ENCODE measurements around the gene ELMO1. TPM values are rescaled to one million over a fixed set of nuclear protein-coding genes. Genes with fewer than 3 reads are reported as not detected.

Gene ELMO1
- polyA plus RNA-seq, 3 donors = 11.0 to 14.4 (median 13.3) TPM

GRCh38 chr7:36870625-36871354 lies 577.9 kb downstream of the ELMO1 start:
- no peak for DNase-seq (ENCODE audit: low read depth in 3 of 3, low spot score in 2 of 3)

DNA sequence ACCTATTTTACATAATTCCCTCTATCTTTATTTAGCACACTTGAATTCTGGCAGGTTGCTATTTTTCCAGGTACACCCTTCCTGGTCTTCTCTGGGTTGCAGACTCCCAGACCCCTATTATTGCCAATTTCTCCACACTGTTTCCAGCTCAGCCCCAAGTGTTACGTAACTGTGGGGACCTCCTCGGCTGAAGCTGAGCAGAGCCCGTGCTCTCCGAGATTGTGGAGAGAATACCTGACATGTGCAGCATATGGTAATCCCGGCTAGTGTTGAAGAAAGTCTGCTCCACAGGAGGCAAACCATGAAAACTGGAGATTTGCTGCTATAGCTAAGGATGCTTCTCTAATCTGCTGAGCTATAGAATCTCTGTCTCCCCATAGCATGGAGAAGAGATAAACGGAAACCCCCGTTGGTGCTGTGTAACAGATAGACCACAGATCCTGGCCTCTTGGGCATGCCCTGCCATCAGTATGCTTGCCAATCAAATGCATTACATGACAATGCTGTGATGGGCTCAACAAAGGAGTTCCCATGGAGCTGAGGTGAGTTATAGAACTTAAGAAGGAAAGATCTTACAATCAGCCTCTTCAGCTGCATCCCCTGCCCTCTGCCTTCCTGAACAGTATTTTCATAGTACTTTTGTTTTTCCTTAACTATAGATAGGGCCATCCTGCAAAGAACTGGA lies 579.8 kb downstream of the ELMO1 start:
- no peak for DNase-seq (ENCODE audit: low read depth in 3 of 3, low spot score in 2 of 3)

GRCh38 chr7:36865019-36865418 lies 583.6 kb downstream of the ELMO1 start:
- no peak for DNase-seq (ENCODE audit: low read depth in 3 of 3, low spot score in 2 of 3)

- no peak for DNase-seq (ENCODE audit: low read depth in 3 of 3, low spot score in 2 of 3)
These were observed 584.6 kb downstream of the ELMO1 start for GRCh38 chr7:36863901-36864701.

DNA sequence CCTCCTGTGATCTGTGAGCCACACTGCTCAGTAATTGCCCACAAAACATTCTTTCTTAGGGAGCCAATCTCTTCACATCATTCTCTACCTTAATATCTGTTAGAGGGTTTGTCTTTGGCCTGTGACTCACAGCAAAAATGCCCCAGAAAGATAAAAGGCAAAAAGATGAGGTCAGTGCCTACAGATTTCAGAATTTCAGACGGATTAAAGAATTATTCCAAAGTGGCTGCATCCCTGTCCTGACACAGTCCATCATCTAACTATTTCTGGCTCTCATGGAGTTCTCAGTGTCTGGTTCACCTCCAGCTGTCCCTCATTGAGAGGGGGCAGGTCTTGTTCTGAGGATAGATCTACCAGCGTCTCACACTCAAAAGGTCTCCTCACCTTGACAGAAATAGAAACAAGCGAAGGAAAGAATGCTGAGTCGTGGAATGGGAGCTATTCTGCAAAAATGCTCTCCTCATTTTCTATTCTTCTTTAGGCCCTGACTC lies 585.8 kb downstream of the ELMO1 start:
- DNase-seq (ENCODE audit: low read depth in 3 of 3, low spot score in 2 of 3) = no peak

- DNase-seq (ENCODE audit: low read depth in 3 of 3, low spot score in 2 of 3) = no peak
These were observed 587.0 kb downstream of the ELMO1 start for GRCh38 chr7:36861656-36862055.

GRCh38 chr7:36860681-36861080 lies 588.0 kb downstream of the ELMO1 start:
- DNase-seq (ENCODE audit: low read depth in 3 of 3, low spot score in 2 of 3) = no peak

DNA sequence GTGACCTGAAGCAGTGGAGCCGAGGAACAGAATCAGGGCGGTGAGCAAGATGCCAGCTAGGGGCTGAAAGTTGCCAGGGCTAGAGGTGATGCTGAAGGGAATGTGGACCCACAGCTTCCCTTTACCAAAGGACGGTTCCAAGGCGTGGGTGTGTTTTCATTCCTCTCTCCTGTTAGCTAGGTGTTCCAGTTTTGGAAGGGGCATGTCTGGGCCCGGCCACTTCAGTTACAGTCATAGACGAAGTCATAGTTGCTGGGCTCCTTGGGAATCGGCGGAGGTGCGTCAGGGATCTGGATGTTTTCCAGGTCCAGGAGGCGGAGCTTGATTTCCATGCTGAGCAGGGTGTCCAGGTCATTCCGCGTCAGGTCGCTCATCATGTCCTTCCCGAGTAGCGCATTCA lies 593.3 kb downstream of the ELMO1 start:
- no peak for DNase-seq (ENCODE audit: low read depth in 3 of 3, low spot score in 2 of 3)

DNA sequence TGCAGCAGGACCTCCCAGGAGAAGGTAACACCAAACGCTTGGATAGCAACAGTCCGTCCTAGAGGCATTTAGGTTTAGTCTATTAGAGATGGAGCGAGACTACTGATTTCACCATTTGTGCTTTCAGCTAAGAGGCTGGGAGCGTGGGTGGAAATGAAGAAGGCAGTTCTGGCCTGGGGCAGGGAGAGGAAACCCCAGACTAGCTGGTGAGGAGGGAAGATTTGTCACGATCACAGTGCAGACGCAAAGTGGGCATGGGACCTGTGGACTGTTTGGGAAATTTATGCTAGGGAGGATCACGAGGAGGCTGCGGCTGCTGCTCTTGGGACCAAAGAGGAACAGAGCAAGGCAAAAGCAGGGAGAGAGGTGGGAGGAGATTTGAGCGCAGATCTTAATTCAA lies 594.0 kb downstream of the ELMO1 start:
- DNase-seq (ENCODE audit: low read depth in 3 of 3, low spot score in 2 of 3) = no peak

DNA sequence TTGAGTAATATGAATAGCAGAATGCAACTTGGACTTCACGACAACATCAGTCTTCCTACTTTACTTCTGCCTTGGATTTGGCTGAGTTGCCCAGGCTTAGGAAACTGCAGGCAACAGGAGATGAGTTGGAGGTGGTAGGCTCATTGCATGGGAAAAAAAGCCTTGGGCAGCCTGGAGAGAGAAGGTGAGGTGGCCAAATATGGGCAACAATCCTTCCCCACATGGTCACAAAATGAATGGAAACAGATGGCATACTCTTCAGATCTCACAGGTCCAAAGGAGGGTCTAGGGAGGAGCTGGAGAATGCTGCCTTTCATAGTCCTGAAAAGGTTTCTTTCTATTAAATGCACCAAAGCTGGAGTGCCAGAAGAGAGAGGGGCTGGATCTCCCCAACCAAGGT lies 595.7 kb downstream of the ELMO1 start:
- DNase-seq (ENCODE audit: low read depth in 3 of 3, low spot score in 2 of 3) = no peak

DNA sequence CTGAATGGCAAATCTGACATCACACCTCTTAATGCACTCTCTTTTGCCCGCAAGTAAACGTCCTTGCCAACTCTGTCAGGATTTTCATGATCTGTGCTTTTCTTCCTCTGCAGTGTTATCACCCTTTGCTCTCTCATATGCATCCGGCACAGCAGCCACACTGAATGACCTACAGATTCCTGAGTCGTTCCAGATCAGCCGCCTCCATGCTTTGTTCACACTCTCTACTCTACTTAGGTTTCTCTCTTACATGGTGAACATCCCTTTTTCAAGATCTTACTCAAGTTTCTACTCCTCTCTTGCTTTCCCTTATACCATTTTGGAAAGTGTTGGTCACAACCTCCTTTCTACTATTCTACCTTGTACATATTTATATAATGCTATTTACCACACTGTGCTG lies 596.6 kb downstream of the ELMO1 start:
- no peak for DNase-seq (ENCODE audit: low read depth in 3 of 3, low spot score in 2 of 3)

GRCh38 chr7:36851382-36851781 lies 597.3 kb downstream of the ELMO1 start:
- DNase-seq (ENCODE audit: low read depth in 3 of 3, low spot score in 2 of 3) = no peak

- no peak for DNase-seq (ENCODE audit: low read depth in 3 of 3, low spot score in 2 of 3)
These were observed 600.7 kb downstream of the ELMO1 start for GRCh38 chr7:36847946-36848345.

DNA sequence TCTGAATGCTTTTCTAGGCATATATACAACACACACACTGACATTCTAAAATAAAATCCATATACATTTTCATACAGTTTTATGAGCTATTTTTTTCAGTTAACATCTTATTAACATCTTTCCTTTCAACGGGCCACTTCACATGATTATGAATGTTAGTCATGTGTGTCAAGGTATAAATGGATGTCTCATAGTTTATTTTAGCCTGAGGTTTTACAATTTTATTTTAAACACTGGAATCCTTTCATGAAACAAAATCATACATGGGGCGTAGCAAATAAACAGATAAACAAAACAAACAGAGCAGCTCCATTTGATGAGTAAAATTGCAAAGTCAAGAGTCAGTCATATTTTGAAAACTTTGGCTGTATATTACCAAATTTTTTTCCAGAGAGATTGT lies 604.3 kb downstream of the ELMO1 start:
- no peak for DNase-seq (ENCODE audit: low read depth in 3 of 3, low spot score in 2 of 3)

- DNase-seq (ENCODE audit: low read depth in 3 of 3, low spot score in 2 of 3) = no peak
These were observed 607.8 kb downstream of the ELMO1 start for GRCh38 chr7:36840904-36841303.

DNA sequence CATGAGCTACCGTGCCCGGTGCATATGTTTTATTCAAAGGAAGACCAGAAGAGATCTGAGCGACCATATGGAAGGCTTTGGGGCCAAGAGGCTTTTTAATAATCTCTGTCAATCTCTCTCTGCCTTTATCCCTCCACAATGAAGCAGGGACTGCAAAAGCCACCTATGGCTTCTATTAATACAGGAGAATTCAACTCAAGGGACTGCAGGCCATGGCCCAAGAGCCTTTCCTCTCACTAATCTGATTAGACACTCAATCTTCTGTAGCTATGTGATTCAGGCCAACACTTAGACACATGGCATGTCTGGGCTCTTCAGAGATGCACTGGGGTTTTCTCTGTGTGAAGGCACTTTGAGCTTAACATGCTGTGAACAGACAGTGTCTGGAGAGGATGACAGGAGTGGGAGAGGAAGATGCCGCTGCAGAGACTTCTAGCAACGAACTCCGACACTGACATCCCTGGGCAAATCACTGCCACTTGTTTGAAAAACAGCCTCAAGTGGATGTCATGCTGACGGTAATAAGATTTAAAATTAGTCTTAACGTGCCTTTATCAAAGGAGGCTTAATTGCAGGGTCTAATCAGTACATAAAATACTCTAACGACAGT lies 609.9 kb downstream of the ELMO1 start:
- no peak for DNase-seq (ENCODE audit: low read depth in 3 of 3, low spot score in 2 of 3)

- no peak for DNase-seq (ENCODE audit: low read depth in 3 of 3, low spot score in 2 of 3)
These were observed 617.6 kb downstream of the ELMO1 start for GRCh38 chr7:36831049-36831448.

- DNase-seq (ENCODE audit: low read depth in 3 of 3, low spot score in 2 of 3) = no peak
These were observed 620.6 kb downstream of the ELMO1 start for GRCh38 chr7:36827726-36828703.

DNA sequence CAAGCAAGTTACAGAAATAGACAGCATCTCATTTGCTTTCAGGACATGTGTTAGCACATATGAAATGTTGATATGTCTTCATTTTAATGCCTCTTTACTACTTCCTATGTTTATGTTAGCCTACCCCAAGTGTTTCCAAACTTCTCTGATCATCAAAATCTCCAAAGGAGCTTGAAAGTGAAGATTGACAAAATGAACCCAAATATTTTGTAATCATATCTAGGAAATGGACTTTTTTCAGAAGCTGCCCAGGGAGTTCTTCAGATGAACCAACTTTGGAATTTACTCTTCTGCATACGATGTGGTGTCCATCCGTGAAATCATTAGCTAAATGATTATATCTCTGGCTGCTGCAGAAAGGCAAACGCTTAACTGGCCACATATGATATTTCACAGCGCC lies 623.2 kb downstream of the ELMO1 start:
- no peak for DNase-seq (ENCODE audit: low read depth in 3 of 3, low spot score in 2 of 3)

- DNase-seq (ENCODE audit: low read depth in 3 of 3, low spot score in 2 of 3) = no peak
These were observed 625.3 kb downstream of the ELMO1 start for GRCh38 chr7:36823353-36823752.

All from right renal cortex interstitium (tissue), 3 donors.